COLO668 (cell line): ENCODE data around the gene TSPEAR.
A peak's percentile ranks its signal among the peaks of the same experiment; 100 is the strongest.

Experiments
- DNase-seq: peaks from one replicate; lab custom pipeline; 2025; ENCODE audit not compliant: unreplicated experiment; lab: John Stamatoyannopoulos, UW

TSPEAR gene

GRCh38 chr21:44723177-44724131 is 12.1 kb upstream of the TSPEAR start:
- DNase-seq, result no peak

- peak; percentile 38 for DNase-seq
Observed at GRCh38 chr21:44722731-44723130, 11.4 kb upstream of the TSPEAR start.

GRCh38 chr21:44720170-44720569 is 8.8 kb upstream of the TSPEAR start:
- DNase-seq, result no peak

GRCh38 chr21:44718571-44718970 is 7.2 kb upstream of the TSPEAR start:
- DNase-seq, result no peak

- DNase-seq, result no peak
Observed at GRCh38 chr21:44718093-44718492, 6.7 kb upstream of the TSPEAR start.

GRCh38 chr21:44716984-44717383 is 5.6 kb upstream of the TSPEAR start:
- no peak for DNase-seq

- no peak for DNase-seq
Observed at GRCh38 chr21:44714905-44715304, 3.5 kb upstream of the TSPEAR start.

GRCh38 chr21:44713846-44714245 is 2.5 kb upstream of the TSPEAR start:
- DNase-seq, result no peak

- DNase-seq, result no peak
Observed at GRCh38 chr21:44713130-44713529, 1.8 kb upstream of the TSPEAR start.

GRCh38 chr21:44712203-44713028 is 1.0 kb upstream of the TSPEAR start:
- DNase-seq, result no peak

- DNase-seq, result peak; percentile 94
Observed at GRCh38 chr21:44710756-44711326, 531 bp downstream of the TSPEAR start.

- peak; percentile 73 for DNase-seq
Observed at GRCh38 chr21:44710294-44710665, 1.1 kb downstream of the TSPEAR start.

- peak; percentile 80 for DNase-seq
Observed at GRCh38 chr21:44709426-44710293, 1.7 kb downstream of the TSPEAR start.

GRCh38 chr21:44708866-44709425 is 2.4 kb downstream of the TSPEAR start:
- DNase-seq, result no peak

GRCh38 chr21:44708213-44708865 is 3.0 kb downstream of the TSPEAR start:
- no peak for DNase-seq

- DNase-seq, result no peak
Observed at GRCh38 chr21:44706706-44707581, 4.4 kb downstream of the TSPEAR start.

GRCh38 chr21:44706026-44706705 is 5.2 kb downstream of the TSPEAR start:
- no peak for DNase-seq

- DNase-seq, result no peak
Observed at GRCh38 chr21:44704636-44705001, 6.8 kb downstream of the TSPEAR start.
